ENCODE results near the gene HSPB1. TPM values are rescaled to one million over a fixed set of nuclear protein-coding genes. Genes with fewer than 3 reads are reported as not detected.

HSPB1 gene
- 794 TPM for polyA plus RNA-seq (2013, experiment 1 of 2)
- polyA plus RNA-seq (2013, experiment 2 of 2): 815 TPM

DNA sequence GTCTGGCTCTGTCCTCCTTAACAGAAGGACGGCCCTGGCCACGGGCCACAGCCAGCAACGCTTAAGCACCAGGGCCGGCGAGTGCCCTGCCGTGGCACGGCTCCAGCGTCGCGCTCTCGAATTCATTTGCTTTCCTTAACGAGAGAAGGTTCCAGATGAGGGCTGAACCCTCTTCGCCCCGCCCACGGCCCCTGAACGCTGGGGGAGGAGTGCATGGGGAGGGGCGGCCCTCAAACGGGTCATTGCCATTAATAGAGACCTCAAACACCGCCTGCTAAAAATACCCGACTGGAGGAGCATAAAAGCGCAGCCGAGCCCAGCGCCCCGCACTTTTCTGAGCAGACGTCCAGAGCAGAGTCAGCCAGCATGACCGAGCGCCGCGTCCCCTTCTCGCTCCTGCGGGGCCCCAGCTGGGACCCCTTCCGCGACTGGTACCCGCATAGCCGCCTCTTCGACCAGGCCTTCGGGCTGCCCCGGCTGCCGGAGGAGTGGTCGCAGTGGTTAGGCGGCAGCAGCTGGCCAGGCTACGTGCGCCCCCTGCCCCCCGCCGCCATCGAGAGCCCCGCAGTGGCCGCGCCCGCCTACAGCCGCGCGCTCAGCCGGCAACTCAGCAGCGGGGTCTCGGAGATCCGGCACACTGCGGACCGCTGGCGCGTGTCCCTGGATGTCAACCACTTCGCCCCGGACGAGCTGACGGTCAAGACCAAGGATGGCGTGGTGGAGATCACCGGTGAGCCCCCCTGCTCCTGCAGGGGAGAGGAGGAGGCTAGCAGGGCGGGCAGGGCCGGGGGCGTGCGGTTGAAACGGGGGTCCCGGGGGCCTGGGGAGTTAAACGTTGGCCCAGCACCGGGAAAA, at the start of gene HSPB1:
Gene HSPB1 (plus strand): TSS at position 327 of the 855 bp plus-strand sequence. CDS start 40 bp downstream, at position 367.
- WGBS: under 1% methylated on average over 48 of the region's 75 CpGs
- peak within 1 kb of the TSS; percentile 83 for H4K91ac ChIP-seq (ENCODE audit: low read length)
- DNase-seq: peak; percentile 96
- H3K9me3 ChIP-seq (ENCODE audit: control insufficient read depth, low read length): no peaks in the 10 kb centered on the region
- H2AFZ ChIP-seq (ENCODE audit: low read depth, low read length): peak within 1 kb of the TSS; percentile 94
- H3K18ac ChIP-seq (ENCODE audit: low read depth in 1 of 2, low read length in 2 of 2): peak within 1 kb of the TSS; percentile 85 to 90
- H2BK12ac ChIP-seq (ENCODE audit: low read length in 2 of 2): peak within 1 kb of the TSS; percentile 32 to 100
- no peaks in the 10 kb centered on the region for H3K79me1 ChIP-seq (replicated peaks; ENCODE audit: low read length, poor library complexity, severe bottlenecking)
- H3K4me2 ChIP-seq (ENCODE audit: low read length, poor library complexity, severe bottlenecking): peak within 1 kb of the TSS; percentile 82
- H2AK5ac ChIP-seq (ENCODE audit: low read length, severe bottlenecking): peak within 1 kb of the TSS; percentile 41
- H2BK15ac ChIP-seq (ENCODE audit: low read depth, poor library complexity, severe bottlenecking): peak within 1 kb of the TSS; percentile 86
- H3K23ac ChIP-seq (ENCODE audit: low read length in 2 of 2): peak within 1 kb of the TSS in 1 of 2 experiments; percentile 79
- peaks cover 10 to 11% of the 10 kb centered on the region in 2 experiments for H3K36me3 ChIP-seq (ENCODE audit: control insufficient read depth in 1 of 2, insufficient read depth in 2 of 2, low read depth in 1 of 2, low read length in 2 of 2)
- H3K4ac ChIP-seq (ENCODE audit: low read depth in 1 of 2, low read length in 2 of 2): peak within 1 kb of the TSS; percentile 85 to 94
- peak within 1 kb of the TSS; percentile 95 for H3K9ac ChIP-seq (ENCODE audit: low read length)
- peak within 1 kb of the TSS; percentile 92 for H2BK120ac ChIP-seq (ENCODE audit: low read depth, low read length)
- H3K4me3 ChIP-seq (ENCODE audit: insufficient read depth in 1 of 2, low read depth in 1 of 2, low read length in 2 of 2): peak within 1 kb of the TSS; percentile 80 to 89
- peaks cover 31% of the 10 kb centered on the region for H3K4me1 ChIP-seq (ENCODE audit: control insufficient read depth, insufficient read depth, low read depth, low read length)
- H3K27me3 ChIP-seq (ENCODE audit: control insufficient read depth in 1 of 2, insufficient read depth in 1 of 2, low read length in 2 of 2): no peaks in the 10 kb centered on the region
- H3K27ac ChIP-seq (ENCODE audit: low read length, poor library complexity, severe bottlenecking): peak within 1 kb of the TSS; percentile 73
- peak within 1 kb of the TSS; percentile 16 for H4K8ac ChIP-seq (ENCODE audit: low read length)
- H3K14ac ChIP-seq (ENCODE audit: low read length in 2 of 2): peak within 1 kb of the TSS; percentile 83 to 87
- H2BK5ac ChIP-seq (ENCODE audit: low read depth, low read length, poor library complexity, severe bottlenecking): peak within 1 kb of the TSS; percentile 35

DNA sequence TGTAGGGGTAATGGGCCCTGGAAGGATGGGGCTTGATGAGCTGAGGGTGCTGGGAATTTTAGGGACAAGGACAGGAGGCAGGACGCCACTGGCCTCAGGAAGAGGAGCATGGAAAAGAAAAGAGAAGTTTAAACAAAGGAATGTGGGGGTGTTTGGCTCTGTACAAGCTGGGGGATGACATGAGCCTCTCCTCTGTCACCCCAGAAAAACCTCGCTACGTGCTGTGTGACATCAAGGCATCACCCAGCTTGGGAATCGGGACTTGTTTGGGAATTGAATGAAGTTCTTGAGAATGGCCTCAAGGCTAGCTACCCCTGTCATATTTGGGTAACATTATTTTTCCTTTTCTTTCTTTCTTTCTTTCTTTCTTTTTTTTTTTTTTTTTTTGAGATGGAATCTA, 47.7 kb upstream of the HSPB1 start:
- WGBS: 76% methylated on average over 3 of the region's 4 CpGs
- Histone ChIP-seq H3K36me3 (ENCODE audit: control insufficient read depth in 1 of 2, insufficient read depth in 2 of 2, low read depth in 1 of 2, low read length in 2 of 2) (no peaks in the 10 kb centered on the region), H2BK12ac (ENCODE audit: low read length in 2 of 2) (no peak overlapping the region), H3K4me3 (ENCODE audit: insufficient read depth in 1 of 2, low read depth in 1 of 2, low read length in 2 of 2) (no peak overlapping the region), H3K4me2 (ENCODE audit: low read length, poor library complexity, severe bottlenecking) (no peak overlapping the region), H3K14ac (ENCODE audit: low read length in 2 of 2) (no peak overlapping the region), H3K9me3 (ENCODE audit: control insufficient read depth, low read length) (no peaks in the 10 kb centered on the region), H3K9ac (ENCODE audit: low read length) (no peak overlapping the region), H3K79me1 (replicated peaks; ENCODE audit: low read length, poor library complexity, severe bottlenecking) (no peaks in the 10 kb centered on the region), H3K18ac (ENCODE audit: low read depth in 1 of 2, low read length in 2 of 2) (no peak overlapping the region), H2BK5ac (ENCODE audit: low read depth, low read length, poor library complexity, severe bottlenecking) (no peak overlapping the region), H3K27ac (ENCODE audit: low read length, poor library complexity, severe bottlenecking) (no peak overlapping the region), H2AFZ (ENCODE audit: low read depth, low read length) (no peak overlapping the region), H2BK15ac (ENCODE audit: low read depth, poor library complexity, severe bottlenecking) (no peak overlapping the region), H3K4ac (ENCODE audit: low read depth in 1 of 2, low read length in 2 of 2) (no peak overlapping the region), H4K8ac (ENCODE audit: low read length) (no peak overlapping the region), H3K4me1 (ENCODE audit: control insufficient read depth, insufficient read depth, low read depth, low read length) (peaks cover 3% of the 10 kb centered on the region), H4K91ac (ENCODE audit: low read length) (no peak overlapping the region), H2AK5ac (ENCODE audit: low read length, severe bottlenecking) (no peak overlapping the region), H3K27me3 (ENCODE audit: control insufficient read depth in 1 of 2, insufficient read depth in 1 of 2, low read length in 2 of 2) (peaks cover 15 to 23% of the 10 kb centered on the region in 2 experiments), H3K23ac (ENCODE audit: low read length in 2 of 2) (no peak overlapping the region), H2BK120ac (ENCODE audit: low read depth, low read length) (no peak overlapping the region)
- DNase-seq: no peak

DNA sequence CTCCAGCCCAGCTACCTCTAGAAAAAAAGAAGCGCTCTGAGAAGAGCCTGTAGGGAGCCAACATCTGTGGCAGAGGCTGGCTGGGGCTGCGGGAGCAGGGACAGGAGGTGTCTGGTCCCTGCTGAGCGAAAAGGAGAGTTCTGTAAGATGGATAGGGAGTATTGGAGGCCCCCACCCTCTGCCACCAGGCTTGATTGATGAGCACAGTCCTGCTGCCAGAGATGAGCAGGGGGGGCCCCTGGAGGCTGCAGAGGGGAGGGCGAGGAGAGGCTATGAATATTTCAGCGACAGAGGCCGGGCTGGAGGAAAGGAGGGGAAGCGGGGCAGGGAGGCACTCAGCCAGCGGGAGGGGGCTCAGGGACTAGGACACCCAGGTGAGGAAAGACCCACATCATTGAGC, 44.5 kb upstream of the HSPB1 start:
- Histone ChIP-seq H2BK15ac (ENCODE audit: low read depth, poor library complexity, severe bottlenecking) (no peak overlapping the region), H3K27ac (ENCODE audit: low read length, poor library complexity, severe bottlenecking) (no peak overlapping the region), H2BK120ac (ENCODE audit: low read depth, low read length) (no peak overlapping the region), H2AFZ (ENCODE audit: low read depth, low read length) (no peak overlapping the region), H3K36me3 (ENCODE audit: control insufficient read depth in 1 of 2, insufficient read depth in 2 of 2, low read depth in 1 of 2, low read length in 2 of 2) (no peaks in the 10 kb centered on the region), H3K9ac (ENCODE audit: low read length) (no peak overlapping the region), H3K4me2 (ENCODE audit: low read length, poor library complexity, severe bottlenecking) (no peak overlapping the region), H3K4me1 (ENCODE audit: control insufficient read depth, insufficient read depth, low read depth, low read length) (peaks cover 8% of the 10 kb centered on the region), H3K23ac (ENCODE audit: low read length in 2 of 2) (no peak overlapping the region), H2AK5ac (ENCODE audit: low read length, severe bottlenecking) (no peak overlapping the region), H3K18ac (ENCODE audit: low read depth in 1 of 2, low read length in 2 of 2) (no peak overlapping the region), H3K27me3 (ENCODE audit: control insufficient read depth in 1 of 2, insufficient read depth in 1 of 2, low read length in 2 of 2) (peaks cover 28 to 37% of the 10 kb centered on the region in 2 experiments), H3K9me3 (ENCODE audit: control insufficient read depth, low read length) (no peaks in the 10 kb centered on the region), H2BK5ac (ENCODE audit: low read depth, low read length, poor library complexity, severe bottlenecking) (no peak overlapping the region), H3K4me3 (ENCODE audit: insufficient read depth in 1 of 2, low read depth in 1 of 2, low read length in 2 of 2) (no peak overlapping the region), H2BK12ac (ENCODE audit: low read length in 2 of 2) (no peak overlapping the region), H4K8ac (ENCODE audit: low read length) (no peak overlapping the region), H3K4ac (ENCODE audit: low read depth in 1 of 2, low read length in 2 of 2) (no peak overlapping the region), H3K79me1 (replicated peaks; ENCODE audit: low read length, poor library complexity, severe bottlenecking) (no peaks in the 10 kb centered on the region), H4K91ac (ENCODE audit: low read length) (no peak overlapping the region), H3K14ac (ENCODE audit: low read length in 2 of 2) (no peak overlapping the region)
- 58% methylated on average over 8 of the region's 8 CpGs for WGBS
- no peak for DNase-seq

All from mesenchymal stem cell (in vitro differentiated cells and primary cell).